Measurements from ENCODE around the gene RNF144A.

Gene RNF144A

DNA sequence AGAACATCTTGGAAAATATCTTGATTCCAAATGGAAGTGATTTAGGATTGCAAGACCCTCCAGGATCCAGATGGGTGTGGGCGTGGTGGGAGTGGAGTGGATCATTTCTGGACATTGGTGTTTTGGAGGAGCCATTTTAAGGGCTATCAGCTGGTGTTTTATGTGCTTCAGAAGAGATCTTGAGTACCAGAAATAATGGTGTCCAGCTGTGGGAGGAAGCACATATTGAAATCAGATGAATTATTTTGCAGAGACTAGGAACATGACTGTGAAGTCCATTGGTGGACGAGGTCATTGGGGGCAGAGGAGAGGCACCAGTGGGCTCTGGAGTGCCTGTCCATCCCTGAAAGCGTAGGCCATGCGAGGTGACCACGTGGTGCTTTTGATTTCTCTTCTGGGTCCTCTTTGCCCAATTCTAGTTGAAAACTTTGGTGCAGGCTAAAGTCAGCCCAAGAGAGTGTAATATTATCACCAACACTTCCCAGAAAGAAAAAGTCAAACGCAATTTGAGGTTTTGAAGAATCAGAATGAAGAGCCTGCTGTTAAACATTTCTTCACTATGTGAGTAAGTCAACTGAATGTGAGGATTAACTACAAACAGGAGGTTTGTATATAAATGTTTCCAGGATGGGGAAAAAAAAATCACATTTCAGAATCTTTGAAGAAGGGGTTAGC, 31.6 kb downstream of the RNF144A start:
- no peak for DNase-seq (ENCODE audit: low spot score)

GRCh38 chr2:6951046-6951445, 33.8 kb downstream of the RNF144A start:
- DNase-seq (ENCODE audit: low spot score), result no peak

DNA sequence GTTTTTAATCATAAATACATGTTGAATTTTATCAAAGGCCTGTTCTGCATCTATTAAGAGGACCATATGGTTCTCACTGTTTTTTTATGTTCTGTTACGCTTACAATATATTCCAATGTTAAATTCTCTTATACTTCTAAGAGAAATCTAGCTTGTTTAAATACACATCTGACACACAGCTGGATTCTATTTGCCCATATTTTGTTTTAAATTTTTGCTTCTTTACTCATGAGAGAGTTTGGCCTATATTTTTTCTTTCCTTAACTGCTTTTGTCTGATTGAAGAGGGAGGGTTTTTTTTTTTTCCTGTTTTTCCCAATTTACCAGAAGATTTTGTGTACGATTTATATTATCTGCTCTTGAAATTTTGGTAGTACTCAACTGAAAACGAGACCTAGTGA, 34.9 kb downstream of the RNF144A start:
- no peak for DNase-seq (ENCODE audit: low spot score)

DNA sequence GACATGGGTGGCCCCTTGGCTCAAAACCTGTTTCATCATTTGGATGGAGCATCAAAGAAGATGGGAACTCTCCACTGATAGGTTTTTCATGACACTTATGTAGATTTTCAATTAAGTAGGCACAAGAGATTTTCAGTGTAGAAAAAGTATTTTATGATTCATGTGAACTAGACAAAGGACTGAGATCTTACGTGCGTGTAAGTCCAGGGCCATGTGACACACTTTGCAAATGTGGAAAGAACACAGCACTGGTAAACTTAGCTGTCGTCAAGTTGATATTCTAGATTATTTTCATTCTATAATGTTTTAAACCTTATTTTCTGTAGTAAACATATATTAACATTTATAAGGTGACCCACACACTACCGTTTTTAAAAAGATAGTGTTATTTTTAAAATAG, 37.4 kb downstream of the RNF144A start:
- no peak for DNase-seq (ENCODE audit: low spot score)

- DNase-seq (ENCODE audit: low spot score), result no peak
These were observed 38.4 kb downstream of the RNF144A start for GRCh38 chr2:6955511-6956136.

DNA sequence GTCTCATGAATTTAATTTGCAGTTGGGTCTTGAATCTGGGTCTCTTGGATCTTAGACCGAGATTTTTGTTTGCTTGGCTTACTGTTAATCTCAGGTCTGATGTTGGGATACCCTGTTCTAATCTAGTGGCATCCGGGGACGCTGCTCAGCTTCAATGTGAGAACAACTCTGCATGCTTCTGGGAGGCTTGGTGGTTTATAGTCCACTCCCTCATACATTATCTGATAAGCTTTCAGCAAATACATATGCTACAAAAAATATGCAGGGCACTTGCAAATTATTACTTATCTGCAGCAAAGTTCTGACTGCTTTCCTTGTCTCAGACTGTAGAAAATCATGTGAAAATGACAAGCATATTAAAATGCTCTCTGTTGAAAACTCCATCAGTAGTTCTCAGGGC, 39.4 kb downstream of the RNF144A start:
- no peak for DNase-seq (ENCODE audit: low spot score)

DNA sequence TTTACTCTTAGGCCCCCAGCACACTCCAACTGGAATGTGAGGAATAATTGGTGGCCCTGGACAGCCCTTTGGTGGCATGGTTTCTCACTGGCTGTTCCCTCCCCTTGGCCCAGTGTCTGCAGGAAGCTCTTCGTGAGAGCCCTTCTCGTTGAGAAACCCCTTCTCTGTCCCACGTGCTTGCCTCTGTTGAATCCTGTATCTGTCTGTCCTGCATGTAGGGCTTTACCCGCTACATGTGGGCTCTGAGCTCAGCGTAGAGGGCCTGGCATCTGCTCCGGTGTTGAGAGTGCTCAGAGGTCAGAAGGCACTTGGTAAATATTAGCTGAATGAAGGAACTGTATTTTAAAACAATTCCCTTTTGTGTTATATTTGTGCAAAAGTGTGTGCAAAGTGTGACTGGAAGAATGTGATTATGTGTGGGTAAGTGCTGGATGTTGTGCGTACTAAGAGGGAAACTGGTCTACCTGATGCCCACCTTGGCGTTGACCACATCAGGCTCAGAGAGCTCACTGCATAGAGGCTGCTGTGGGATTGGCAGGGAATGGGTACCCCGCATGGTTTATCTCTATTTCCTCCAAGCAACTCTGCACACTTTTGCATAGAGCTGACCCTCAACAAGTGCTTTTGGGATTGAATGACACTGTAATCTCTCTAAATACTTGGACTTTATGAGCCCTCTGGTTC, 40.0 kb downstream of the RNF144A start:
- no peak for DNase-seq (ENCODE audit: low spot score)

DNA sequence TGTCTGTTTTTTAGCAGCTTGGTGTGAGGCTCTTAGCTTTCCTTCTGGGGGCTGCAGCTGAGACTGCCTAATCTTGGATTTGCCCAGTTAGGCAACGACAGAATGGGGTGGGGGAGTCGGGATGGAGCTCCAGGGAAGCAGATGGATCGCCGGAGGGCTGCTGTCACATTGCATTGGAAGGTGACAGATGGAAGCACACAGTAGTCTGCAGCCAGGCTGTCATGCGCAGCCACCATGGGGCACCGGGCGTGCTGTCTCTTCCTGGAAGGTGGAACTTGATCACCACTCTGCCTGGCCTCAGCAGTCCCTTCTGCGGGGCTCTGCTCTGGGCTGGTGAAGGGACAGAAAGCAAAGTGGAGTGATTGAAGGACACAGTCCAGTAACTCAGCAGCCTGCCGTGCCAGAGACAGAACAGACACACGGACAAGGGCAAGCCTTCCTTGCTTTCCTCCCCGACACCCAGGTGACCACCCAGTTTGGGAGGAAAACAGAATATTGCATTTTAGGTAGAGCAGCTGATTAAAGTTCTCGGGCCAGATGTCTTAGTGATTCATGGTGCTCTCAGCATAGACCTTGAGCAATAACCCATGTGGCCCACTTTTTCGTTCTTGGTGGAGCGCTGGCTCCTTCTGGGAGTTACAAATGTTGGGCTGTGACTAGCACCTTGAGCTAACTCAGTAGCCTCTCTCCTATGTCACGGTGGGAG, 40.9 kb downstream of the RNF144A start:
- DNase-seq (ENCODE audit: low spot score), result no peak

DNA sequence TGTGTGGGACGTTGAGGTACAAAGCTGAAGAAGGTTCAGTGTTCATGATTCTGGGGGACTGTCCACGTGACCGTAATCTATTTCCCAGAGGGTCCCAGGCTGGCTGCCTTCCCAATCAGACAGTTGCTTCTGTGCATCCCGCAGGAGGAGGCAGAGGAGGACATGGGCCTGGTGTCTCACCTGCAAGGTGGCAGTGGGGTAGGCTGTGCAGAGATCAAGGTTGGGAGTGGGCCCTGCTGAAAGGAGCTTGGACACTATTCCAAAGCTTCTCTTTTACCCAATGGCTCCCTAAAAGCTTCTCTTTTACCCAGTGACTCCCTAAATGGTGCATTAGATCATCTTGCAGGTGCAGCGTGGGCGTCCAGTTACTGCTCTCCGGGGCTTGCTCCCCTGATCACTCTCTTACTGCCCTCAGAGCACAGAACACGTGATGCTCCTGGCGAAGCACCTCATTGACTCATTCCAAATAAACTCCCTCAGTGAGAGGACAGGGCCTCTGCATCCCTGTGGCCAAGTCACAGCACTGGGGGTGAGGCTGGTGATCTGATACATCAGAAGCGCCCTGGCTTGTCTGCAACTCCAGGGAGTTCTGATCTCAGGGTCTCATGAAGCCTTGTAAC, 41.5 kb downstream of the RNF144A start:
- DNase-seq (ENCODE audit: low spot score), result no peak

GRCh38 chr2:6959751-6960150, 42.5 kb downstream of the RNF144A start:
- DNase-seq (ENCODE audit: low spot score), result no peak

- DNase-seq (ENCODE audit: low spot score), result no peak
These were observed 43.4 kb downstream of the RNF144A start for GRCh38 chr2:6960659-6961058.

DNA sequence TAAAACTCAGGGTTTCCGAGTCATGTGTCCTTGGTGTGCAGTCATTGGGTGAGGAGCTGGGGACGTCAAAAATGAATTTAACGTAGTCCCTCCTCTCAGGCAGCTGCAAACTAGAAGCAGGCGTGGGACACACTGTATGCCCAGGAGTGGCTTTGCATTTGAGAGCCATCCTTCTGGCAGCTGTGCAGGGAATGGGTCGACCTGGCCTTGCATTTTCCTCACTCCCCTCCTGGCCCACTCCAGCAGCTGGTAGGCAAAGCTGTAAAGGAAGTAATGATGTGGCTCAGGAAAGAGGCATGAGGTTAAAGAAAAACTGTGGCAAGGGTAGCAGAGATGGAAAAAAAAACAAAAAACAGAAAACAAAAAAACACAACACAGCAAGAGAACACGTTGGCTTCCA, 46.5 kb downstream of the RNF144A start:
- DNase-seq (ENCODE audit: low spot score), result no peak

DNA sequence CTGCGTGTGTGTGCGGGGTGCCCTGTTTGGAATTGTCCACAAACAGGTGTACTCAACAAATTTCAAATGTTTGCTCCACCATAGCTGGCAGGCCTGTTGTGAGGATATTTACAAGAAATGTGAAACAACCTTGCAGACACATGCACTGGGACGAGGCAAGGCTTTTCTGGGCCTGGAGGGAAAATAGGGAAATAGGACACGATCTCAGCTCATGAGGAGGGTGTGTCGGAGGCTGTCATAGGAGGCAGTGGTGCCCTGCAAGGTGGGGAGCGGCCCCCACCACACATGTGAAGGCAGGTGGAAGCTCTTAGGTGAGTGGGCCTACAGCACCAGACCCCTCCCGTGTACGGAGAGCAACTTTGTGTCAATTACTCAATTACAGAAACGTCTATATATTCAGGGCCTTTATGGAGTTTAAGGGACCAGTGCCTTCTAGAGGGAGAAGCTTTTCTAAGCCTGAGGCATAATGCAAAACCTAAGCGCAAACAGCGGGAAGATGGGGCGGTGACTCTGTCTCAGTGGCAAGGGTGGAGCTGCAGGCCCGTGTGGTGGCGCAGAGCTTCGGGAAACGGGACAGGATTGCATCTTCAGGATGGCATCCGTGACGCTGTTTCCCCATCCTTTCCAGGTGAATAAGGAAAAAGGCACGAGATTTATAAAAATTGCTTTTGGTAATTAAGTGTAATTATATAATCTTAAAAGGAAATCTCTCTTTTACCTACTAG, 48.0 kb downstream of the RNF144A start:
- no peak for DNase-seq (ENCODE audit: low spot score)

DNA sequence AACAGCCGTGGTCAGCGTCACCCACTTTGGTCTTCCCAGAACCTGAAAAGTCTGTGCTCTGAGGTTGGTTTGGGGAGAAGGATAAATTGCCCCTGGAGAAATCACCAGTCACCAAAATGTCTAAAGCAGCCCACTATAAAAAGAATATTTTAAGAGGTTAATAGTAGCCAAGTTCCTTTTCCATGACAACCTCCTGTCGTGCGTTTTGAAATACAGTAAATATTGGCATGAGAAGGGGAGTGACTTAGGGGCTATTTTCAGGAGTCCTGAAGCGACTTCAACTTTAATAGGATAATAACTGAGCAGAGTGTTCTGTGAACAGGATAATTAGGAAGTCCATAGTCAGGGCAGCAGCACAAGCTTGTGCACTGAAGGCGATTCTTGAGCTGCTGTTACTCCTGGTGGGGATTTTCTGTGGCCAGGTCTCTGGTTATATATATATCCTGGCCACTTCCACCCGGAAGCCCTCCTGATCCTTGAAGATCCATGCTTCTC, 49.3 kb downstream of the RNF144A start:
- DNase-seq (ENCODE audit: low spot score), result no peak

DNA sequence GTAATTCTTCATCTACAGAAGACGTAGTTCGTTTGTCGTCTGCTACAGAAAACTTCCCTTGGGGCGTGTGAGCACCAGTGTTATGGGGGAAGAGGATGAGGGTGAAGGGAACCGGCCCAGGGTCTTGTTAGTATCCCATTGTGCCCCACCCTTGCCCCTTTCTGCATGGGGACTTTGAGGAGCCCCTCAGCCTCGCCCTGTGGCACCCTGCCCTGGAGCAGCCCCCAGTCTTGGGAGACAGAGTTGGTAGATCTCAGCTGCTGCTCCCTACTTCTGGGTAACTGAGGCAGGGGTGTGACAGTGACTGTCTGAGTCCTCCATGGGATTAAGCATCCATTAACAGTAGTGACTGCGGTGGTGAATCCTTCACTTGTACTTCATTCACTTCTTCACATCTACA, 50.1 kb downstream of the RNF144A start:
- no peak for DNase-seq (ENCODE audit: low spot score)

DNA sequence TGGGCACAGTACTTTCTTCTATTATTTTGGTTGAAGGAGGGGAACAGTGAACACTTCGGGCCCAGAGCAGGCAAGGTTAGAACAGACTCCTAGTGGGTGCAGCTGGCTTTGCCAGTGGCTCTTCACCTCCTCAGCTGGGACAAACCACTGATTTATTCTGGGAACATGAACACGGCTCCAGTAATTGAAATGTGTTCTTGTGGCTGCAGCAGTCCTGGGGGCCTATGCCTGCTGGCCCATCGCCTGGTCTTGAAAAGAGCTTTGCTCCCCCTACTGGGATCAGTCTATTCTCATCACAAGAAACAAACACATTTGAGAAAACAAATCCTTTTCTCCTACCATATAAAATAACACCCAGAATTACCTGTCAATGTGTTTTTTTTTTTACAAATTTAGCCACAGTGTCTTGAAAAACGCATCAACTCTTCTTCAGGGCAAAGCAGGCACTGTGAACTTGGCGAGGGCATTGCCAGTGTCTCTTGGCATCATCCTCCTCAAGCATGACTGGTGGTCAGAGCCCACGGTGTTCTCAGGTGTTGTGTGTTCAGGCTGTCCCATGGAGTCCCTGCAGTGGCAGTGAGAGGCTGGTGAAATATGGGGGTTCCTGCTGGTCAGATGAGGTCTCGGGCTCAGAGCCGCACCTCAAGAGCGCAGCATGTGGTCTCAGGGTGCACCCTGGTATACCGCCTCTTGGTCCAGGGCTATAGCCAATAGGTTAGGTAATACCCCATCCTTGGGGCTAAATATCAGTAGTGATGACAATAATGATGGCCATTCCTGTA, 51.3 kb downstream of the RNF144A start:
- DNase-seq (ENCODE audit: low spot score), result no peak

DNA sequence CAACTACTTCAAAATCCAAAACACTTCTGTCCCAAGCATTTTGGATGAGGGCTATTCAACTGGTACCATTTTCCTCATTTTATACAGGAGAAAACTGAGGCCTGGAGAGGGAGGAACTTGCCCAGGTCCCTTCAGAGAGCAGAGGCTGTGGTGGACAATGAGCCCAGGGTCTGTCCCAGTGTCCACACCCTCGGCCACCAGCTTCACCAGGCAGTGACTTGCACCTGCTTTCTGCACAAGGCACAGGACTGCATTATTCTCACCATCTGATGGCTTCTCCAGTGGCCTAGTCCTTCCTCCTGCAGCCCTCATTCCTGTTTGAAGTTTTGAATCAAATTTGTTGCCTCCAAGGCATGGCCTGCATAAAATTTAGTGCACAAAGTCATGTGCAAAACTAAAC, 53.3 kb downstream of the RNF144A start:
- DNase-seq (ENCODE audit: low spot score), result no peak

- no peak for DNase-seq (ENCODE audit: low spot score)
These were observed 53.8 kb downstream of the RNF144A start for GRCh38 chr2:6970976-6971480.

- DNase-seq (ENCODE audit: low spot score), result no peak
These were observed 54.3 kb downstream of the RNF144A start for GRCh38 chr2:6971502-6971901.

DNA sequence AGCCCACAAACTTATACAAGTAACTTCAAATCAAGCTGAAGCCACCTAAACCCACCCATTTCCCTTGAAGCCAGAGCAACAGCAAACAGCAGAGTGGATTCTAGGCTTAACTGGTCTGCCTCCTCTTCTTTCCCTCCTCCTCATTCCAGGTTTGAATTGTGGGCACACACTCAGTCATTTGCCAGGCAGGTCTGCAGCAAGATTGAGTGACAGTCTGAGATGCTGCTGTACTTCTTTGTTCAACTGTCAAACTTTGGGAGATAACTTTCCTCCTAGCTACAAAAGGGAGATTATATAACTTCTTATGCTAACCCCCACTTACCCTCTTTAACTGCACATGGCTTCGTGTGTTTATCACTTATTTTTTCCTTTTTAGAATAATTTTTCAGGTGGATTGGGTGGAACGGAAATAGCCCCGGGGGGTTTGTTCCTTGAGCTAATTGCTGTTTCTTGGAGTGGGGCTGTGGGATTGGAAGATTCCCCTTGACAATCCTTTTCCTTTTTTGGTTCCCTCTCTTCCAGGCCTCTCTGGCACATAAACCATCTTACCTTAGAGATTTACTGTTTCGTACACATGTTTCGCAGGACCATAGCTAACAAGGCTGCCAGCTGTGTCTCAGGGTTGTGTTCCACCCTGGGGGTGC, 55.0 kb downstream of the RNF144A start:
- DNase-seq (ENCODE audit: low spot score), result no peak

All from SW480 (cell line).